MM.1S (cell line): ENCODE measurements around the gene GCLM.

Source experiments
- DNase-seq: peaks from one replicate; pipeline ENCODE4 v3.0.0-alpha.2; 2015
- H2AFZ ChIP-seq: fragments of 300-600 bp; sonication (generic); 2 replicates; pipeline ENCODE4 v1.6.0; 2016; ENCODE audit warnings: antibody characterized with exemption, low read length
- H3F3A ChIP-seq: fragments of 300-600 bp; sonication (generic); 2 replicates; pipeline ENCODE4 v1.6.1; 2016; ENCODE audit warnings: mild to moderate bottlenecking, antibody characterized with exemption, low read length, moderate library complexity, mixed read lengths; ENCODE audit not compliant: insufficient read depth
- H3K27ac ChIP-seq: fragments of 300-600 bp; sonication (generic); 2 replicates; pipeline ENCODE4 v1.5.1; 2016; ENCODE audit warnings: mild to moderate bottlenecking, low read length
- H3K27me3 ChIP-seq: fragments of 300-600 bp; sonication (generic); replicated peaks from 2 replicates; pipeline ENCODE4 v1.6.0; 2016; ENCODE audit warnings: low read length; ENCODE audit not compliant: insufficient read depth
- H3K36me3 ChIP-seq: fragments of 300-600 bp; sonication (generic); replicated peaks from 2 replicates; pipeline ENCODE4 v1.6.1; 2016; ENCODE audit warnings: mild to moderate bottlenecking, low read length, mixed read lengths; ENCODE audit not compliant: insufficient read depth
- H3K4me1 ChIP-seq: fragments of 300-600 bp; sonication (generic); 2 replicates; pipeline ENCODE4 v1.6.1; 2016; ENCODE audit warnings: low read length, mixed read lengths
- H3K4me2 ChIP-seq: fragments of 300-600 bp; sonication (generic); 2 replicates; pipeline ENCODE4 v1.6.0; 2016; ENCODE audit warnings: low read depth, low read length
- H3K4me3 ChIP-seq: fragments of 300-600 bp; sonication (generic); 2 replicates; pipeline ENCODE4 v1.5.1; 2016; ENCODE audit warnings: low read length, mixed read lengths
- H3K79me2 ChIP-seq: fragments of 300-600 bp; sonication (generic); 2 replicates; pipeline ENCODE4 v1.6.1; 2016; ENCODE audit warnings: mixed run types, low read length, mixed read lengths
- H3K9ac ChIP-seq: fragments of 300-600 bp; sonication (generic); 2 replicates; pipeline ENCODE4 v1.6.1; 2016; ENCODE audit warnings: low read length, mixed read lengths
- H3K9me2 ChIP-seq: fragments of 300-600 bp; sonication (generic); replicated peaks from 2 replicates; pipeline ENCODE4 v1.6.1; 2016; ENCODE audit warnings: mild to moderate bottlenecking, low read length, mixed read lengths; ENCODE audit not compliant: insufficient read depth
- H3K9me3 ChIP-seq: fragments of 300-600 bp; sonication (generic); replicated peaks from 2 replicates; pipeline ENCODE4 v1.6.1; 2016; ENCODE audit warnings: mild to moderate bottlenecking, low read length, mixed read lengths; ENCODE audit not compliant: insufficient read depth
- H4K20me1 ChIP-seq: fragments of 300-600 bp; sonication (generic); 2 replicates; pipeline ENCODE4 v1.6.1; 2016; ENCODE audit warnings: mild to moderate bottlenecking, low read length, moderate library complexity, mixed read lengths; ENCODE audit not compliant: insufficient read depth
- EZH2 ChIP-seq: fragments of 300-600 bp; sonication (generic); optimal IDR thresholded peaks from 2 replicates; pipeline ENCODE3; 2017; ENCODE audit warnings: low read depth, mild to moderate bottlenecking, antibody characterized with exemption, low read length, mixed read lengths
- EZH2phosphoT487 ChIP-seq: fragments of 300-600 bp; sonication (generic); IDR thresholded peaks from 2 replicates; pipeline ENCODE4 v1.6.1; 2018; ENCODE audit warnings: antibody characterized with exemption, low read length
- TF ChIP-seq, protein P1 (sequence below): fragments of 300-600 bp; sonication (generic); IDR thresholded peaks from 2 replicates; pipeline ENCODE4 v1.5.1; 2016; ENCODE audit warnings: antibody characterized with exemption, low read length, mixed read lengths

GCLM gene

DNA sequence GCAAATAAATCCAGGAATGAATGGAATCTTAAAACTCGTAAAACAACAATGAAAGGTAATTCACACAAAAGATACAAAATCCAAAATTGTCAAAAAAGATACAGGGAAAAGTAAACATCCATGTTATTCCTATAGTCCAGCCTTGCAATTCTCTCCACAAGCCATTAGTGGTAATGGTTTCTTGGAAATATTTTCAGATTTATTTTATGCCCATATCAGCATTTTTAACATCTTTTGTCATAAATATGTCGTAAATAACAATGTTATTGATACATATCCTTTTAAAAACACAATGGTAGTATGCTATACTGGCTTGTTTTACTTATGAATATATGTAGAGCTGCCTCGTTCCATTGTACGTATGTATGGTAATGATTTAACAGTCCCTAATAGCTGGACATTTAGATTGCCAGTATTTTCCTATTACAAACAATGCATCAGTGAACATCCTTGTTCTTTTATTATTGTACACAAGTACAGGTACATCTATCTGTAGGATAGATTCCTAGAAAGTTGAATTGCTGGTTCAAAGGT, 60.8 kb downstream of the GCLM start:
- H3K27me3 ChIP-seq, result no peaks in the 10 kb centered on the region
- H2AFZ ChIP-seq, result peak overlapping the region; percentile 87
- peak overlapping the region; percentile 44; the same call in 1 of the 2 replicates for H3K4me2 ChIP-seq
- DNase-seq, result no peak
- H3F3A ChIP-seq, result peaks cover 14% of the 10 kb centered on the region; the same call in 1 of the 2 replicates
- no peaks in the 10 kb centered on the region for H4K20me1 ChIP-seq
- H3K4me3 ChIP-seq, result peak overlapping the region; percentile 75
- H3K36me3 ChIP-seq, result no peaks in the 10 kb centered on the region
- H3K9ac ChIP-seq, result peak overlapping the region; percentile 63; the same call in 1 of the 2 replicates
- peak overlapping the region; percentile 74; the same call in 1 of the 2 replicates for H3K27ac ChIP-seq
- H3K4me1 ChIP-seq, result peaks cover 5% of the 10 kb centered on the region; the same call in 1 of the 2 replicates
- H3K9me2 ChIP-seq, result no peaks in the 10 kb centered on the region
- no peaks in the 10 kb centered on the region for H3K9me3 ChIP-seq
- TF ChIP-seq, protein P1, sequence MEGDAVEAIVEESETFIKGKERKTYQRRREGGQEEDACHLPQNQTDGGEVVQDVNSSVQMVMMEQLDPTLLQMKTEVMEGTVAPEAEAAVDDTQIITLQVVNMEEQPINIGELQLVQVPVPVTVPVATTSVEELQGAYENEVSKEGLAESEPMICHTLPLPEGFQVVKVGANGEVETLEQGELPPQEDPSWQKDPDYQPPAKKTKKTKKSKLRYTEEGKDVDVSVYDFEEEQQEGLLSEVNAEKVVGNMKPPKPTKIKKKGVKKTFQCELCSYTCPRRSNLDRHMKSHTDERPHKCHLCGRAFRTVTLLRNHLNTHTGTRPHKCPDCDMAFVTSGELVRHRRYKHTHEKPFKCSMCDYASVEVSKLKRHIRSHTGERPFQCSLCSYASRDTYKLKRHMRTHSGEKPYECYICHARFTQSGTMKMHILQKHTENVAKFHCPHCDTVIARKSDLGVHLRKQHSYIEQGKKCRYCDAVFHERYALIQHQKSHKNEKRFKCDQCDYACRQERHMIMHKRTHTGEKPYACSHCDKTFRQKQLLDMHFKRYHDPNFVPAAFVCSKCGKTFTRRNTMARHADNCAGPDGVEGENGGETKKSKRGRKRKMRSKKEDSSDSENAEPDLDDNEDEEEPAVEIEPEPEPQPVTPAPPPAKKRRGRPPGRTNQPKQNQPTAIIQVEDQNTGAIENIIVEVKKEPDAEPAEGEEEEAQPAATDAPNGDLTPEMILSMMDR, result no peak
- TF ChIP-seq EZH2 (no peak), EZH2phosphoT487 (no peak)
- no peaks in the 10 kb centered on the region for H3K79me2 ChIP-seq

DNA sequence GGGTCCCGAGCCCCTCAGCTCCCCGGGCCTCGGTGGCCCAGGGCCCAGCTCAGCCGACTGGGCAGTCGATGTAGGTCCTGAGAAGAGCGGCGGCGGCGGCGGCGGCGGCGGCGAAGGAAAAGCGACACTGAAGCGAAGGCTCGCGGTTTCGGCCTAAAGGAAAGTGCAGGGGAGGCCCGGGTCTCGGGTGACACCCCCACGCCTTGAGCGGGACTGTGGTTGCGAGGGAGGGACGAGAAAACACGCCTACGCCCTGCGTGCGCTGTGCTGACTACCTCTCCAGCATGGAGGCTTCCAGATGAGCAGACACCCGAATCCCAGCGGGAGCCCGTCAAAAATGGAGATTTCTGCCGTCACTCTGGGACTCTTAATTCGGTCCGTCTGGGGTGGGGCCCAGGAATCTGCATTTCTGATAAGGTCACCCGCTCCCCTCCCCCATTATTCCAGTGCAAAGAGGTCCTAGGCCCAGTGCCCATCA, 61.4 kb downstream of the GCLM start:
- DNase-seq, result peak; percentile 48
- Histone ChIP-seq H3K36me3 (no peaks in the 10 kb centered on the region), H4K20me1 (no peaks in the 10 kb centered on the region), H3K9me2 (no peaks in the 10 kb centered on the region), H3K4me3 (peak overlapping the region; percentile 75), H3K9ac (peak overlapping the region; percentile 63), H3F3A (peaks cover 14% of the 10 kb centered on the region; the same call in 1 of the 2 replicates), H3K27ac (peak overlapping the region; percentile 74; the same call in 1 of the 2 replicates), H3K4me1 (peaks cover 5% of the 10 kb centered on the region; the same call in 1 of the 2 replicates), H3K27me3 (no peaks in the 10 kb centered on the region), H2AFZ (peak overlapping the region; percentile 87), H3K4me2 (peak overlapping the region; percentile 44; the same call in 1 of the 2 replicates), H3K9me3 (no peaks in the 10 kb centered on the region), H3K79me2 (no peaks in the 10 kb centered on the region)
- TF ChIP-seq EZH2phosphoT487 (no peak), EZH2 (no peak)
- TF ChIP-seq, protein P1, result no peak

DNA sequence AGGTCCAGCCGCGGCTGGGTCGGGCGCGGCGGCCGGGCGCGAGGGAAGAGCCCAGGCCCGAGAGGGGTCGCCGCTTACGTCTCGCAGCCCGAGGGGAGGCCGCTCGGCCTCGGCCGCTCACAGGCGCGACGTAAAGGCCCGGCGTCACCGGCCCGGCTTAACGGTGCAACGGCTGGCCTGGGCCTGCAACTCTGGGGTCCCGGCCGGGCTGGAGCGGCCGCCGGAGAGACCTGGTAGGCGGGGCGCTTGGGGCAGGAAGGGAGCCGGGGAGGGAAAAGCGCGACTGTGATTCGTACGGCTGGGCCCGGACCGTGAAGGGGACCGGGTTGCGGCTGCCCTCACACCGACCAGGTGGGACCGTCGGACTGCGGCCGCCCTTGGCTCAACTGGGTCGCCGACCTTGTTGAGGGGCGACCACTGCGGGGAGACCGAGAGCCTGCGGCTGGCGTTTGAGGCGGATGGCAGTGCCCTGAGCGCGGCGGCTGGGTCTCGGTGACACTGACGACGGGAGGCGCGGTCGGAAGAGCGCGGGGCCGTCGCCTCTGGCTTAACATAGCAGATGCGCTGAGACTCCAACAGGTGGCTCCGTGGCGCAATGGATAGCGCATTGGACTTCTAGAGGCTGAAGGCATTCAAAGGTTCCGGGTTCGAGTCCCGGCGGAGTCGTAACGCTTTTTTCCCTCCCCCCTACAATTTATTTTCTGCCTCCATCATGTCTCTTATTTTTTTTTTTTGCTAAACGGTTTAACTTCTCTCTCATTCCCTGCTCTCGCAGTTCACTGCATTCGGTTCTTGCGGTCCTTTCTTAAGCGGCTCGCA, 62.0 kb downstream of the GCLM start:
- Histone ChIP-seq H3K9ac (peak overlapping the region; percentile 63), H3K9me2 (no peaks in the 10 kb centered on the region), H3K4me3 (peak overlapping the region; percentile 75), H3K4me1 (peaks cover 5% of the 10 kb centered on the region; the same call in 1 of the 2 replicates), H3K36me3 (no peaks in the 10 kb centered on the region), H4K20me1 (no peaks in the 10 kb centered on the region), H3K9me3 (no peaks in the 10 kb centered on the region), H3K4me2 (peak overlapping the region; percentile 44; the same call in 1 of the 2 replicates), H2AFZ (peak overlapping the region; percentile 87), H3K27me3 (no peaks in the 10 kb centered on the region), H3K27ac (peak overlapping the region; percentile 74), H3K79me2 (no peaks in the 10 kb centered on the region), H3F3A (peaks cover 14% of the 10 kb centered on the region; the same call in 1 of the 2 replicates)
- TF ChIP-seq EZH2phosphoT487 (no peak), EZH2 (no peak)
- TF ChIP-seq, protein P1, result no peak; the same call in 1 of the 2 replicates
- peak; percentile 82 for DNase-seq
